Ectodermal cell (in vitro differentiated cells): ENCODE measurements around the gene OGFOD1.

Experiments used
- H3K27ac ChIP-seq: 2 replicates; pipeline ENCODE4 v1.7.0; 2013; ENCODE audit warnings: mild to moderate bottlenecking, low read depth, low read length; ENCODE audit not compliant: insufficient read depth, poor library complexity, severe bottlenecking
- H3K27me3 ChIP-seq: 2 replicates; pipeline ENCODE4 v1.7.0; 2013; ENCODE audit warnings: mild to moderate bottlenecking, low read length; ENCODE audit not compliant: insufficient read depth, control insufficient read depth, poor library complexity, severe bottlenecking
- H3K36me3 ChIP-seq: one replicate; pipeline ENCODE4 v1.7.0; 2013; ENCODE audit warnings: low read length; ENCODE audit not compliant: control insufficient read depth, insufficient read depth
- H3K4me1 ChIP-seq: one replicate; pipeline ENCODE4 v1.7.0; 2013; ENCODE audit warnings: low read length; ENCODE audit not compliant: control insufficient read depth, insufficient read depth
- H3K4me3 ChIP-seq: 2 replicates; pipeline ENCODE4 v1.7.0; 2013; ENCODE audit warnings: low read depth, low read length, control low read depth; ENCODE audit not compliant: insufficient read depth
- H3K9me3 ChIP-seq: 2 replicates; pipeline ENCODE4 v1.7.0; 2013; ENCODE audit warnings: mild to moderate bottlenecking, low read length, moderate library complexity; ENCODE audit not compliant: control insufficient read depth
- WGBS, 2 experiments: methylation state at CpG; one replicate each; pipeline ENCODE4 v1.1.7; 2013; ENCODE audit warnings: missing lambda C conversion rate in 2 of 2; 5-methylcytosine and 5-hydroxymethylcytosine counted together

The OGFOD1 gene

GRCh38 chr16:56419740-56420548 is 31.4 kb upstream of the OGFOD1 start:
- Histone ChIP-seq H3K4me3 (no peak overlapping the region), H3K27ac (no peak overlapping the region), H3K27me3 (peaks cover 24% of the 10 kb centered on the region), H3K36me3 (no peaks in the 10 kb centered on the region), H3K4me1 (peaks cover 19% of the 10 kb centered on the region), H3K9me3 (no peaks in the 10 kb centered on the region)
- 86% methylated on average over 8 of the region's 8 CpGs for WGBS, 2 experiments

- Histone ChIP-seq H3K27ac (no peak overlapping the region), H3K4me3 (no peak overlapping the region), H3K27me3 (peaks cover 24% of the 10 kb centered on the region), H3K4me1 (peaks cover 13% of the 10 kb centered on the region), H3K36me3 (no peaks in the 10 kb centered on the region), H3K9me3 (no peaks in the 10 kb centered on the region)
Measured at GRCh38 chr16:56420613-56421012, 30.7 kb upstream of the OGFOD1 start.

GRCh38 chr16:56421313-56421712 is 30.0 kb upstream of the OGFOD1 start:
- peaks cover 13% of the 10 kb centered on the region for H3K4me1 ChIP-seq
- 90 to 100% methylated on average over 1 of the region's 2 CpGs for WGBS, 2 experiments
- no peak overlapping the region for H3K4me3 ChIP-seq
- H3K27me3 ChIP-seq: peaks cover 24% of the 10 kb centered on the region
- H3K36me3 ChIP-seq: no peaks in the 10 kb centered on the region
- H3K27ac ChIP-seq: no peak overlapping the region
- no peaks in the 10 kb centered on the region for H3K9me3 ChIP-seq

- no peak overlapping the region for H3K4me3 ChIP-seq
- H3K36me3 ChIP-seq: no peaks in the 10 kb centered on the region
- WGBS, 2 experiments: 80 to 87% methylated on average over 5 of the region's 5 CpGs
- no peak overlapping the region for H3K27ac ChIP-seq
- H3K9me3 ChIP-seq: no peaks in the 10 kb centered on the region
- peaks cover 13% of the 10 kb centered on the region for H3K4me1 ChIP-seq
- H3K27me3 ChIP-seq: peaks cover 24% of the 10 kb centered on the region
Measured at GRCh38 chr16:56421976-56422669, 29.2 kb upstream of the OGFOD1 start.

- Histone ChIP-seq H3K27ac (no peak overlapping the region), H3K27me3 (peaks cover 24% of the 10 kb centered on the region), H3K36me3 (no peaks in the 10 kb centered on the region), H3K9me3 (no peaks in the 10 kb centered on the region), H3K4me3 (no peak overlapping the region), H3K4me1 (peaks cover 13% of the 10 kb centered on the region)
- 62 to 66% methylated on average over 4 of the region's 4 CpGs for WGBS, 2 experiments
Measured at GRCh38 chr16:56422896-56423441, 28.4 kb upstream of the OGFOD1 start.

- WGBS, 2 experiments: 50 to 52% methylated on average over 7 of the region's 7 CpGs
- H3K9me3 ChIP-seq: no peaks in the 10 kb centered on the region
- H3K36me3 ChIP-seq: no peaks in the 10 kb centered on the region
- H3K4me3 ChIP-seq: peak overlapping the region; percentile 79
- peaks cover 24% of the 10 kb centered on the region for H3K27me3 ChIP-seq
- no peak overlapping the region for H3K27ac ChIP-seq
- peaks cover 13% of the 10 kb centered on the region for H3K4me1 ChIP-seq
Measured at GRCh38 chr16:56423584-56424403, 27.6 kb upstream of the OGFOD1 start.

- Histone ChIP-seq H3K27ac (no peak overlapping the region), H3K4me1 (peaks cover 13% of the 10 kb centered on the region), H3K27me3 (peaks cover 24% of the 10 kb centered on the region), H3K36me3 (no peaks in the 10 kb centered on the region), H3K4me3 (peak overlapping the region; percentile 79), H3K9me3 (no peaks in the 10 kb centered on the region)
- 3 to 4% methylated on average over 16 of the region's 16 CpGs for WGBS, 2 experiments
Measured at GRCh38 chr16:56424404-56424764, 27.0 kb upstream of the OGFOD1 start.

- peaks cover 13% of the 10 kb centered on the region for H3K4me1 ChIP-seq
- no peaks in the 10 kb centered on the region for H3K36me3 ChIP-seq
- H3K4me3 ChIP-seq: peak overlapping the region; percentile 79
- H3K27me3 ChIP-seq: peaks cover 24% of the 10 kb centered on the region
- 0% methylated on average over 79 of the region's 79 CpGs for WGBS, 2 experiments
- H3K9me3 ChIP-seq: no peaks in the 10 kb centered on the region
- H3K27ac ChIP-seq: no peak overlapping the region
Measured at GRCh38 chr16:56424791-56425438, 26.4 kb upstream of the OGFOD1 start.

GRCh38 chr16:56425439-56425832 is 25.9 kb upstream of the OGFOD1 start, which contains the start of gene AMFR:
TSS of gene AMFR (minus strand) at chr16:56425545. CDS start at chr16:56425327, 218 bp downstream.
- Histone ChIP-seq H3K36me3 (no peaks in the 10 kb centered on the region), H3K27ac (no peak within 1 kb of the TSS), H3K4me3 (peak within 1 kb of the TSS; percentile 79), H3K4me1 (peaks cover 13% of the 10 kb centered on the region), H3K27me3 (peaks cover 24% of the 10 kb centered on the region), H3K9me3 (no peaks in the 10 kb centered on the region)
- WGBS, 2 experiments: 1% methylated on average over 57 of the region's 57 CpGs
